Measurements from ENCODE around the gene PHPT1.

GRCh38 chr9:136865768-136866103 is 16.5 kb downstream of the PHPT1 start:
- TF ChIP-seq POLR2A (IDR thresholded peaks at IDR 0.05; ENCODE audit: low read length) = no peak
- TF ChIP-seq GATA1 (IDR thresholded peaks at IDR 0.05; ENCODE audit: low read depth, low read length) = no peak
